Cerebellar nuclear complex (tissue), 1 donor: ENCODE data around the gene ZNF12.
"Not testable (repeated sequence)": the region's sequence is repeated elsewhere in the genome, so short reads cannot be mapped to it uniquely, and the experiment has no call there.

Experiments
- DNase-seq, 2 experiments: peaks; one replicate each; lab custom pipeline; 2025; lab: John Stamatoyannopoulos, UW

ZNF12 gene

GRCh38 chr7:6691609-6692106, 15.1 kb downstream of the ZNF12 start:
- no peak for DNase-seq

DNA sequence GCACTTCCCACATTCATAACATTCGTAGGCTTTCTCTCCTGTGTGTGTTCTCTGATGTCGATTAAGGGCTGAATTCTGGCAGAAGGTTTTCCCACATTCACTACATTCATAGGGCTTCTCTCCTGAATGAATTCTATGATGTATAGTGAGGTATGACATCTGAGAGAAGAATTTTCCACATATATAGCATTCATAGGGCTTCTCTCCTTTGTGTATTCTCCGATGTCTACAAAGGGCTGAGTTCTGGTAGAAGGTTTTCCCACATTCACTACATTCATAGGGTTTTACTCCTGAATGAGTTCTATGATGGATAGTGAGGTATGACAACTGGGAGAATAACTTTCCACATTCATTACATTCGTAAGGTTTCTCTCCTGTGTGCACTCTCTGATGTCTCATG, 15.6 kb downstream of the ZNF12 start:
- DNase-seq, result no peak

DNA sequence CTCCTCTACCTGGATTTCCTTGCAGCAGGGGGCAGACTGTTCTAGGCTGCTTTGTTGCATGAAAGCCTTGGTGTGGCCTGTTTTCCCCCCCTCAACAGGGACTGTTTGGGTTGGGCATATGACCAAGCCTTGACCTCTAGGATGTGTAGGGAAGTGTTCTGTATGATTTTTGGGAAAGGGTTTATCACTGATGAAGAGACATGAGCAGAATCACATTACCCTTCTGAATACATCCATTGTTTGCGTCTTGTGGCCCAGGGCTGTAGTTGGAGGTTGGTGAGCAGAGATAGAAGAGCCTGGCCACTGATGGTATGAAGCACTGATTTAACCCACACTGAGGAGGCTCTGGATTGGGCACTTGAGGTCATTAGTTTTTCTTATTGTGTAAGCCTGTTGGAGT, 26.6 kb downstream of the ZNF12 start:
- DNase-seq, result no peak

- DNase-seq, result no peak
These were observed 30.8 kb downstream of the ZNF12 start for GRCh38 chr7:6675807-6676405.

DNA sequence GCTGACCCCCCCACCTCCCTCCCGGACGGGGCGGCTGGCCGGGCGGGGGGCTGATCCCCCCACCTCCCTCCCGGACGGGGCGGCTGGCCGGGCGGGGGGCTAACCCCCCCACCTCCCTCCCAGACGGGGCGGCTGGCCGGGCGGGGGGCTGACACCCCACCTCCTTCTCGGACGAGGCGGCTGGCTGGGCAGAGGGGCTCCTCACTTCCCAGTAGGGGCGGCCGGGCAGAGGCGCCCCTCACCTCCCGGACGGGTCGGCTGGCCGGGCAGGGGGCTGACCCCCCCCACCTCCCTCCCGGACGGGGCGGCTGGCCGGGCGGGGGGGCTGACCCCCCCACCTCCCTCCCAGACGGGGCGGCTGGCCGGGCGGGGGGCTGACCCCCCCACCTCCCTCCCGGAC, 35.9 kb downstream of the ZNF12 start:
- not testable (repeated sequence) for DNase-seq

DNA sequence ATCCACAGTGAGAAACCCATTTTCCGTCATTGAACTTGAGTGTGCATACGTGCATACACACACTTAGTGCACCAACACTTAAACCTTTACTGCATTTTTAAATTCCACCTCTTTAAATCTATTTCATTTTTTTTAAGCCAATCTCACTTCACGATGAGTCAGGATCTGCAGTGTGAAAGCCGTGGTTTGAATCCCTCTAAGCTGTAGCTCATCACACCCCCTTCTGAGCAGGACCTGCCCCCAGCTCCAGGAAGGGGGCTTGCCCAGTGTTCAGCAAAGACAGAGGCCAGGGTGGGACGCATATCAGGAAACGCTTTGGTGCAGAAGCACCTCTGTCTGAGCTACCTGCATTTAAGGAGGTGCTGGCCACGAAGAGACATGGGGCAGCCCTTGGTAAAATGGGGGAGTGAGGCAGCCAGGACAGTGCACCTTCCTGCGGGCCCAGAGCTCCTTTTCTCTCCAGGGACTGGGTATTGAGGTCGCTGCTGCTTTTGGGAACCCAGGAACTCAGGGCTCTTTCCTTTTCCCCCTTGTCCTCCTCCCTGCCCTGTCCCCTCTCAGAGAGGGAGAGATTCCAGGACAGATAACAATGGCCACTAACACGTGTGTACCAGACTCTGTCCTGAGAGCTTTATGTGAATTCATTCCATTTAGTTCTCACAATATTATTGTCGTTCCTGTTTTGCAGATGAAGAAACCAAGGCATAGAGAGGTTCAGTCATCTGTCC, 48.0 kb downstream of the ZNF12 start:
- no peak for DNase-seq

DNA sequence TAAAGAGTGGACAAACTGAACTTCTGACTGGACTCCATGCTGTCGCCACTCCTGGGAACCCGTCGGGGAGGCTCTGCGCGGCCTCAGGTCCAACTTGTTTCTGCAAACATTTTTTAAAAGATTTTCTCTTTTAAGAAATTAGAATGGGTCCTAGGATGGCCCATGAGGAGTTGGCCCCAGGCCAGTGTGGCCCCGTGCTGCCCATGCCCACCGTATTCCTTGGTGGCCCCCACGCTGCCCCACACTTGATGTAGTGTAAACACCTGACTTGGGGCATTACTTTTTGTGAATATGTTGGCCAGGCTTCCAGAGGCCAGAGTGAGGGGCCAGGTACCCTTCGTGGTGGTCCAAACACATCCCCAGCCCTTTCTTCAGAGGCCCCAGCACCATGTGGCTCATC, 50.3 kb downstream of the ZNF12 start:
- no peak for DNase-seq

DNA sequence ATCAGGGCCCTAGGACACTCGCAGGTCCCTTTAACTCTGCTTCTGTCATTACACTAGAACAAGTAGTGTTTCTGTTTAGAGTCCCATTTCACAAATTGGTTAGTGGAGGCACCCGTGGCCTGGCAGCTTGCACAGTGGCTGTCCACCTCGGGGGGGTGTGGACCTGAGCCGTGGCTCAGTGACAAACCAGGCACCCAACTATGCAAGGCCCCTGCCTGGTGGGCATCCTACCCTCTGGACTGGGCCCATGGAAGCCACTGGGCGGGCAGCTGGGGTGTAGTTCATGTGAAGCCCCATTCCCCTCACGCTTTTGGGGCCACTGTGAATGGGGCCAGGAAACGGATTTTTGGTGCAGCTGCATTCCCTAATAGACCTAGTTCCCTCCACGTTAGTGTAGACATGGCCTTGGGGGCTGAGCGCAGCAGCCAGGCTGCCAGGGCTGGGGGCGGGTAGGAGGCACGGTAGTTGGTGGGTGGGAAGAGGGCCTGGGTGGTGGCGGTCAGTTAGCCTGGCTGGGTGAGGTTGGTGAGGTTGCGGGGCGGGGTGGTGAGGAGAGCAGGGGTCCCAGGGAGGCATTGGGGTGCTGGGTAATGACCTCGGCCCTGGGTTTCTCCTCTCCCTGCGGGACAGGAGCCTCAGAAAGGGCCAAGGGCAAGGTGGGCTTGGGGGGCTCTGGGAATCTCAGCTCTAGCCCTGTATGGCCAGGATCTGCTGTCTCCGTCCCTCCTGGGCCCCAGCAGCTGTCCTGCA, 50.9 kb downstream of the ZNF12 start:
- DNase-seq, result no peak

DNA sequence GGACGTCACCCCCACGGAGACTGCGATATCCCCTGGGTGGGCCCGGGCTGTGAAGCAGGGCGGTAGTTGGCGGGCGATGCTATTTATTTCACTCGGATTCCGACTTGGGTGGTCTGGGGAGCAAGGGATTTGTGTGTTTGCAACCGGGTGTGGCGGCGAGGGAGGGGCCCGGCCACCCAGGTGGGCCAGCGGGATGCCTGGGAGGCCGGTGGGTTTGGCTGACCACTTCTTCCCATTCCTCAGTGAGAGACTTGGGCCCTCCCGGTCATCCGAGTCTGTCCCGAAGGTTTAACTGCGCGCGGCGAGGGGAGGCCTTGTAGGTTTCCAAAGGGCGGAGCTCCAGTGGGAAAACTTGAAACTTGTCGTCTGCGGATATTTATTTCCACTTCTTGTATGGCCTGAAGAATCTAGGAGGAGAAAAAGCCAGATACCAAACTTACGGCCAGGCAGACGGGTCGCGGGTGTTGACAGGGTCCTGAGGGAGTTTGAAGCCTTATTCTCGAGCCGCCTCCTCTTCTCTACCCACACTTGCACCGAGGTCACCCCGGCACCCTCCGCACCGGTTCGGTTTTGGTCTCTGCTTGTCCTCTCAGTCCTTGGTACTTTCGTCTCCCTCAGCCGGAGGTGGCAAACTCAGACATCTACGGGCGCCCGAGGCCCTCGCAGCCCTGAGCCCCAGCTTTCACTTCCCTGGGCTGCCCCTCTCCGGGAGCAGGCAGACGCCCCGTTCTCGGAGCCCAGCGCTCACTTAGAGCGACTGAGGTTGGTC, 51.7 kb downstream of the ZNF12 start:
- no peak for DNase-seq

- no peak for DNase-seq
These were observed 52.5 kb downstream of the ZNF12 start for GRCh38 chr7:6654113-6654841.

DNA sequence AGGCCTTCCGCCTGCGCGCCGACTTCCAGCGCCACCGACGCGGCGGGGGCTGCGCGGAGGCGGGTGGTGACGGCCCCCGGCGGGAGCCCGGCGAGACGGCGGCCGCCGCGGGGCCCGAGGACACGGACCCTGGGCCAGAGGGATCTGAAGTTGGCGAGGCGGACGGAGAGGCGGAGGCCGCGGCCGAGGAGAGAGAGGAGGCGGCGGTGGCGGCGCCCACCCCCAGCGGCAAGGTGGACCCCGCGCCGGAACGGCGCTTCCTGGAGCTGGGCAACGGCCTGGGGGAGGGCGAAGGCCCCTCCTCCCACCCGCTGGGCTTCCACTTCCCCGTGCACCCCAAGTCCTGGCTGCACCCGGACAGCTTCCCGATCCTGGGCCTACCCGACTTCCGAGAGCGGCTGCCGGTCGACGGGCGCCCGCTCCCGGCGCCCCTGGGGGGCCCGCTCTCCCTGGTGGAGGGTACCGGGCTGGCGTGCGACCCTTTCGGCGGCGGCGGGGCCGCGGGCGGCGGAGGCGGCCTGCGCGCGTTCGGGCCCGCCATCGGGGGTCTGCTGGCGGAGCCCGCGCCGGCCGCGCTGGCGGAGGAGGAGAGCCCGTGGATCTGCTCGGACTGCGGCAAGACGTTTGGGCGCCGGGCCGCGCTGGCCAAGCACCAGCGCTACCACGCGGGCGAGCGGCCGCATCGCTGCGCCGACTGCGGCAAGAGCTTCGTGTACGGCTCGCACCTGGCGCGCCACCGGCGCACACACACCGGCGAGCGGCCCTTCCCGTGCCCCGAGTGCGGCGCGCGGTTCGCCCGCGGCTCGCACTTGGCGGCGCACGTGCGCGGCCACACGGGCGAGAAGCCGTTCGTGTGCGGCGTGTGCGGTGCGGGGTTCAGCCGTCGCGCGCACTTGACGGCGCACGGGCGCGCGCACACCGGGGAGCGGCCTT, 53.4 kb downstream of the ZNF12 start:
- no peak for DNase-seq

GRCh38 chr7:6652446-6653011, 54.2 kb downstream of the ZNF12 start:
- no peak for DNase-seq

DNA sequence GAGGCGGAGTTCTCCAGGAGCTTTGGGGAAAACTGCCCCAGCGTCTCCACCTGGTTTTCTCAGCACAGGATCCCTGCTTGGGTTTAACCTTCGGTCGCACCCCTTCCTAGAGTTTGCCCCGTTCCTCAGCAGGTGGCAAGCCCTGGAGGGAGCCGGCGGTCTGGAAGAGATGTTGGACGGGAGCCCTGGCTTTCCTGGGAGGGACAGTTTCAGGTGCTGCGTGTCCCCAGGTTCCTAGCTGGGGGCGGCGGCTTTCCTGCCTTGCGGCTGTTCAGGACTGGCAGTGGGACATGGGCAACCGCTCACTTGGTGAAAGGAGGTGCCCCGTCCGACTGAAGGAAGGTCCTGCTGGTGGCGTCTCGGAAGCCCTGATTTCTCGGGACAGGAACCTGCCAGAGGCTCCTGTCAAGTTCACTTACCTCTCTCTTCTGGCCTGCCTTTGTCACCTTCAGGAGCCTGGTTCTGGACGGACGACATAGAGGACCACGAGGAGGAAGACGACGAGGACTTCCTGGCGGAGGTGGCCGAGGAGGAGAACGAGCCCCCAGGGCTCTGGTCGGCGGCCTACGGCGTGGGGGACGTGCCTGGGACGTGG, 54.8 kb downstream of the ZNF12 start:
- DNase-seq, result no peak

DNA sequence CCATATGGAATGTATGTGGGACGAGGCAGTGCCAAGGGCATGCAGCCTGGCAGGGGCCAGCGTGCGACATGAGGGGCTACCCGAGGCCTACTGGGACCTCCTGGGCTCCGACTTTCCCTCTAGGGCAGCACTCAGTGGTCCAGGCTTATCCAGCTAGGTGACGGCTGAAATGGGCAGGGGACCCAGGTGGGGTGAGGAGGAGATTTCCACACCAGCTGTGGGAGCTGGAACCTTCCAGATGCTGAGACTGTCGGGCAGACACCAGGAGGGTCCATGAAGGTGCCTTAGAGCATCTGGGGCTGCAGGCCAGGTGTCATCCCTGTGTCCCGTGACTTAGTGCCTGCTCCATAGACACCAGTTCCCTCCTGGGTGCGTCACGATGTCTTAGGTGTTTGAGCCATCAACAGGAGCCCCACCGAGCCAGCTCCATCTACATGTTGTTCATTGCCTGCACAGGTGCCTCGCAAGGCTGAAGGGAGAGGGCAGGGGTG, 56.2 kb downstream of the ZNF12 start:
- no peak for DNase-seq

GRCh38 chr7:6650086-6650485, 56.7 kb downstream of the ZNF12 start:
- DNase-seq, result no peak

DNA sequence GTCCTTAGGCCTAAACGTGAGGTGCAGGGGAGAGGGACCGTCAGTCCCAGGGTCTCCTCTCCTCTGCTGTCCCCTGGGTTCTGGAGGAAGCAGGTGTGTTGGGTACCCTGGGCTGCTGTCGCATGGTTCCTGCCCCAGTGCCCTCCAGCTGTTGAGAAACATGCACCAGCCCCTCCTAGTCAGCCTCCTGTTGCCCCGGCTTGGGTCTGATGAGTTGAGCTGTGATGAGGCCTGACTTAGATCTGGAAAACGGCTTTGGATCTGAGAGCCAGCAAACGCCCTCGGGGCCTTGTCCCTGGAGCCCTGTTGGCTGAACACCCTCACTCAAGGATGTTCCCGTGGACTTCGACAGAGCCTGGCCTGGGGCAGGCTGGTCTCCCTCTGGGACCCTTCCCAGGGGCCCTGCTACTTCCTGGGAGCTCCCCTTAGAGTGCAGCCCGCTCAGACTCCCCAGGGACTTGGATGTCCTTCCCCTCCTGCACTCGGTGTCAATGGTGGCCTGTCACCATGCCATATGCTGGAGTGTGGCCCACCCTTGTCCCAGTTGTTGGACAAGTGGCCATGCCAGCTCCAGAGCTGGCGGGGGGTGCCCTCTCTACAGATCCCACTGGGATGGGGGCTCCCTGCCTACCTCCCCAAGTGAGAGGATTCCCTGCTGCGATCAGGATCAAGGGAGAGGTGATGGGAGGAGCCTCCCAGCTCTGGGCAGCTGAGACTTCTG, 57.3 kb downstream of the ZNF12 start:
- no peak for DNase-seq

- DNase-seq, result no peak
These were observed 58.0 kb downstream of the ZNF12 start for GRCh38 chr7:6648815-6649104.

DNA sequence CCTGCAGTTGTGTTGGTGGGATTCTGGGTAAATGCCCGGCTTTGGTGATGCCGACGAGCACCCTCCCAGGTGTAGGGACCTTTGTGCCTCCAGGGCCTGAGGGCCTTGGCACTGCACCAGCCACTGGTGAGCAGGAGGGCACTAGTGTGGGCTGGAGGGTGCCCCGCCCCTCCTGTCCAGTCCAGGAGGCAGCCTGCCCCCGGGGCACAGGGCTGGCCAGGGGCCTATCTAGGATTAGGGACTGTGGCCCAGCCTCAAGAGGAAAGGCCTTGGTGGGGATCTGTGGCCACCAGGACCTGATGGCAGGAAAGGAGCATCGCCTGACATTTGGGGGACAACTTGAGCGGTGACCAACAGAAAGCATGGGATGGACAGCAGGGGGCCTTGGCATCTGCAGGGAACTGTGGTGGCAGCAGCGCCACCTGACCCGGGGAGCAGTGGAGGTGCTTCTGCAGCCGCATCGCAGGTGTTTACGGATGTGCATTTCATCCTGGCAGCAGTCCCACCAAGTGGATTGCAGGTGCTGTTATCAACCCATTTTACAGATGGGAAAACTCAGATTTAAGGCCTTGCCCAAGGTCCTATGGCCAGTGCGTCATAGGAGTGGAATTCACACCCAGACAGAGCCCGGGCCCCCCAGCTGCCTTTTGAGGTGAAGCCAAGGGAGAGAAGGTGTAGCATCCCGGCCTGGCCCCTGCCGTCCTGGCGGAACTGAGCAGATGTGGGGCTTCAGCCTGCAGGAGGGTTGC, 58.5 kb downstream of the ZNF12 start:
- no peak for DNase-seq
